H9 (cell line): ENCODE data around the gene KRT34. TPM values are rescaled to one million over a fixed set of nuclear protein-coding genes. Genes with fewer than 3 reads are reported as not detected.
"Not testable (repeated sequence)": the region's sequence is repeated elsewhere in the genome, so short reads cannot be mapped to it uniquely, and the experiment has no call there.

Experiments
- DNase-seq: peaks from one replicate; pipeline ENCODE4 v3.0.0-alpha.2; 2017
- H2AFZ ChIP-seq: one replicate; pipeline ENCODE4 v1.6.1; 2013; ENCODE audit warnings: mild to moderate bottlenecking, low read length, control low read depth, moderate library complexity
- H2AK5ac ChIP-seq: 2 replicates; pipeline ENCODE4 v1.6.1; 2013; ENCODE audit warnings: low read length, control low read depth, mixed read lengths; ENCODE audit not compliant: insufficient read length
- H2BK120ac ChIP-seq: one replicate; pipeline ENCODE4 v1.6.1; 2013; ENCODE audit warnings: low read depth, mild to moderate bottlenecking, low read length, control low read depth, inconsistent platforms; ENCODE audit not compliant: poor library complexity, severe bottlenecking
- H2BK12ac ChIP-seq: 2 replicates; pipeline ENCODE4 v1.6.1; 2013; ENCODE audit warnings: low read length, control low read depth, mixed read lengths, low read depth; ENCODE audit not compliant: insufficient read length
- H2BK15ac ChIP-seq: 2 replicates; pipeline ENCODE4 v1.6.1; 2013; ENCODE audit warnings: low read depth, low read length, control low read depth
- H2BK20ac ChIP-seq: one replicate; pipeline ENCODE4 v1.6.1; 2013; ENCODE audit warnings: low read depth, mild to moderate bottlenecking, low read length, control low read depth, inconsistent platforms; ENCODE audit not compliant: poor library complexity, severe bottlenecking
- H2BK5ac ChIP-seq: 2 replicates; pipeline ENCODE4 v1.6.1; 2013; ENCODE audit warnings: low read length, control low read depth, mixed read lengths; ENCODE audit not compliant: insufficient read length
- H3K14ac ChIP-seq: 2 replicates; pipeline ENCODE4 v1.6.1; 2013; ENCODE audit warnings: low read length, control low read depth; ENCODE audit not compliant: insufficient read depth
- H3K18ac ChIP-seq: 2 replicates; pipeline ENCODE4 v1.6.1; 2013; ENCODE audit warnings: low read depth, mild to moderate bottlenecking, mixed read lengths, low read length, control low read depth; ENCODE audit not compliant: insufficient read length
- H3K23ac ChIP-seq: 2 replicates; pipeline ENCODE4 v1.6.1; 2013; ENCODE audit warnings: low read length, control low read depth, mixed read lengths, low read depth; ENCODE audit not compliant: insufficient read length
- H3K23me2 ChIP-seq: 2 replicates; pipeline ENCODE4 v1.6.1; 2013; ENCODE audit warnings: low read depth, mild to moderate bottlenecking, mixed read lengths, low read length, control low read depth; ENCODE audit not compliant: insufficient read length, poor library complexity, severe bottlenecking
- H3K27ac ChIP-seq: 2 replicates; pipeline ENCODE4 v1.5.1; 2013; ENCODE audit warnings: low read length, control low read depth, mixed read lengths, low read depth; ENCODE audit not compliant: insufficient read length
- H3K27me3 ChIP-seq: 2 replicates; pipeline ENCODE4 v1.6.1; 2013; ENCODE audit warnings: low read length, control low read depth, inconsistent platforms; ENCODE audit not compliant: insufficient read depth
- H3K4ac ChIP-seq: 2 replicates; pipeline ENCODE4 v1.6.1; 2013; ENCODE audit warnings: low read depth, mild to moderate bottlenecking, control low read depth, inconsistent platforms, low read length, moderate library complexity
- H3K4me1 ChIP-seq: 2 replicates; pipeline ENCODE4 v1.6.1; 2013; ENCODE audit warnings: low read length, control low read depth, inconsistent platforms; ENCODE audit not compliant: insufficient read depth
- H3K4me2 ChIP-seq: 2 replicates; pipeline ENCODE4 v1.6.1; 2013; ENCODE audit warnings: low read length, control low read depth, mixed read lengths; ENCODE audit not compliant: insufficient read length, insufficient read depth
- H3K56ac ChIP-seq: 2 replicates; pipeline ENCODE4 v1.6.1; 2013; ENCODE audit warnings: low read depth, mild to moderate bottlenecking, mixed read lengths, low read length, control low read depth; ENCODE audit not compliant: insufficient read length
- H3K79me1 ChIP-seq: 2 replicates; pipeline ENCODE4 v1.6.1; 2013; ENCODE audit warnings: low read depth, mild to moderate bottlenecking, moderate library complexity, low read length, control low read depth, inconsistent platforms; ENCODE audit not compliant: insufficient read depth, poor library complexity, severe bottlenecking
- H3K79me2 ChIP-seq: 2 replicates; pipeline ENCODE4 v1.6.1; 2013; ENCODE audit warnings: low read length, control low read depth, inconsistent platforms; ENCODE audit not compliant: insufficient read depth
- H3K9ac ChIP-seq: 2 replicates; pipeline ENCODE4 v1.6.1; 2013; ENCODE audit warnings: low read length, control low read depth, mixed read lengths; ENCODE audit not compliant: insufficient read length; ENCODE audit errors: extremely low read depth
- H3K9me3 ChIP-seq: one replicate; pipeline ENCODE4 v1.6.1; 2013; ENCODE audit warnings: low read depth, low read length, inconsistent platforms; ENCODE audit not compliant: control insufficient read depth
- H3T11ph ChIP-seq: one replicate; pipeline ENCODE4 v1.6.1; 2013; ENCODE audit warnings: mild to moderate bottlenecking, low read length, control low read depth, inconsistent platforms
- H4K20me1 ChIP-seq: one replicate; pipeline ENCODE4 v1.6.1; 2013; ENCODE audit not compliant: control insufficient read depth, insufficient read length, insufficient read depth
- H4K5ac ChIP-seq: 2 replicates; pipeline ENCODE4 v1.6.1; 2013; ENCODE audit warnings: low read depth, mild to moderate bottlenecking, mixed read lengths, low read length, control low read depth; ENCODE audit not compliant: insufficient read length
- H4K8ac ChIP-seq: replicated peaks from 2 replicates; pipeline ENCODE4 v1.6.1; 2013; ENCODE audit warnings: low read length, control low read depth, mixed read lengths, low read depth; ENCODE audit not compliant: insufficient read length
- H4K91ac ChIP-seq: 2 replicates; pipeline ENCODE4 v1.6.1; 2013; ENCODE audit warnings: low read depth, mild to moderate bottlenecking, moderate library complexity, mixed read lengths, low read length, control low read depth; ENCODE audit not compliant: insufficient read length
- H3K27ac Mint-ChIP-seq, 3 experiments: 2 replicates in 2 of 3; 3 replicates in 1 of 3; pipeline ENCODE4 v1.8.0; 2020 to 2021; ENCODE audit warnings: mixed read lengths in 3 of 3, mild to moderate bottlenecking in 1 of 3, moderate library complexity in 1 of 3
- H3K27me3 Mint-ChIP-seq: 2 replicates; pipeline ENCODE4 v1.8.0; 2021; ENCODE audit warnings: low read depth, mild to moderate bottlenecking, moderate library complexity, mixed read lengths
- H3K36me3 Mint-ChIP-seq, 3 experiments: 2 replicates in 2 of 3; 3 replicates in 1 of 3; pipeline ENCODE4 v1.8.0; 2020 to 2021; ENCODE audit warnings: low read depth in 3 of 3, mixed read lengths in 3 of 3; ENCODE audit not compliant: insufficient read depth in 1 of 3
- H3K4me1 Mint-ChIP-seq, 2 experiments: 2 replicates each; pipeline ENCODE4 v1.8.0; 2020; ENCODE audit warnings: mixed read lengths in 2 of 2
- H3K4me3 Mint-ChIP-seq, 2 experiments: 2 replicates in 1 of 2; 3 replicates in 1 of 2; pipeline ENCODE4 v1.8.0; 2020 to 2021; ENCODE audit warnings: mild to moderate bottlenecking in 2 of 2, mixed read lengths in 2 of 2, moderate library complexity in 1 of 2
- H3K9me3 Mint-ChIP-seq, 2 experiments: 2 replicates in 1 of 2; 3 replicates in 1 of 2; pipeline ENCODE4 v1.8.0; 2020; ENCODE audit warnings: mild to moderate bottlenecking in 2 of 2, mixed read lengths in 2 of 2, moderate library complexity in 1 of 2
- WGBS: extraction: QIAGEN DNeasy Blood & Tissue Kit; methylation state at CpG from one replicate; pipeline ENCODE4 v1.1.7; 2013; ENCODE audit warnings: missing lambda C conversion rate, low lambda C conversion rate, mixed read lengths; ENCODE audit not compliant: insufficient read length; ENCODE audit errors: extremely low coverage; 5-methylcytosine and 5-hydroxymethylcytosine counted together
- total RNA-seq: library from RNA; stranded (reverse); gene quantifications from 2 replicates; pipeline ENCODE4 v1.2.1, GENCODE V29; 2021
- TF ChIP-seq, protein P1 (sequence below): fragments of 200-600 bp; sonication (generic); conservative IDR thresholded peaks from 3 replicates; pipeline ENCODE4 v1.8.0; 2021; ENCODE audit warnings: antibody characterized with exemption, mild to moderate bottlenecking

The KRT34 gene
- total RNA-seq, 1 experiment from 2014 or later, result not detected

DNA sequence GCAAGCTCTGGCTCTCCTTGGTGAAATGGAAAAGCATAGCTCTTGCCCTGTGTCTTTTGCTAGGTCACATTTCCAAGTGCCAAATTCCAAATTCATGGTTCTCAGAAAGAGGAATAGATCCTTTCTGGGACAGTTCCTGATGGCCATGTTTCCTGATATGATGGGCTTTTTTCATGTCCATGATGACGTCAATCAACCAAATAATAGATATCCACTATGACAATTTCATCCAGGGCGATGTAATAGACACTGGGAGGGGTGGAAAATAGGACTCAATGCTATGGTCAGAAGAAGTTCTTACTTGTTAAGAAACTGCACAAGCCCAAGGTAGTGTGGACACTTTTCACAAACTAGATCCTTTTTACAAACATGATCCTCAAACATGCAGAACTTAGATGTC is 30.9 kb downstream of the KRT34 start:
- Histone ChIP-seq H3K9me3 (no peaks in the 10 kb centered on the region), H4K20me1 (no peaks in the 10 kb centered on the region), H2BK5ac (no peak overlapping the region), H3K23me2 (no peaks in the 10 kb centered on the region), H3T11ph (no peak overlapping the region), H2BK15ac (no peak overlapping the region), H3K4me1 (no peaks in the 10 kb centered on the region), H3K4ac (no peak overlapping the region), H3K27ac (no peak overlapping the region), H3K23ac (no peak overlapping the region), H2AK5ac (no peak overlapping the region), H2BK20ac (no peak overlapping the region), H4K91ac (no peak overlapping the region), H3K79me1 (no peaks in the 10 kb centered on the region), H2BK120ac (no peak overlapping the region), H3K18ac (no peak overlapping the region), H2AFZ (no peak overlapping the region), H4K8ac (no peak overlapping the region), H3K14ac (no peak overlapping the region), H3K4me2 (no peak overlapping the region), H3K56ac (no peak overlapping the region), H2BK12ac (no peak overlapping the region), H3K9ac (no peak overlapping the region), H3K27me3 (no peaks in the 10 kb centered on the region), H3K79me2 (no peaks in the 10 kb centered on the region), H4K5ac (no peak overlapping the region)
- no CpG with 5 or more reads among the region's 2 CpGs for WGBS
- TF ChIP-seq, protein P1, sequence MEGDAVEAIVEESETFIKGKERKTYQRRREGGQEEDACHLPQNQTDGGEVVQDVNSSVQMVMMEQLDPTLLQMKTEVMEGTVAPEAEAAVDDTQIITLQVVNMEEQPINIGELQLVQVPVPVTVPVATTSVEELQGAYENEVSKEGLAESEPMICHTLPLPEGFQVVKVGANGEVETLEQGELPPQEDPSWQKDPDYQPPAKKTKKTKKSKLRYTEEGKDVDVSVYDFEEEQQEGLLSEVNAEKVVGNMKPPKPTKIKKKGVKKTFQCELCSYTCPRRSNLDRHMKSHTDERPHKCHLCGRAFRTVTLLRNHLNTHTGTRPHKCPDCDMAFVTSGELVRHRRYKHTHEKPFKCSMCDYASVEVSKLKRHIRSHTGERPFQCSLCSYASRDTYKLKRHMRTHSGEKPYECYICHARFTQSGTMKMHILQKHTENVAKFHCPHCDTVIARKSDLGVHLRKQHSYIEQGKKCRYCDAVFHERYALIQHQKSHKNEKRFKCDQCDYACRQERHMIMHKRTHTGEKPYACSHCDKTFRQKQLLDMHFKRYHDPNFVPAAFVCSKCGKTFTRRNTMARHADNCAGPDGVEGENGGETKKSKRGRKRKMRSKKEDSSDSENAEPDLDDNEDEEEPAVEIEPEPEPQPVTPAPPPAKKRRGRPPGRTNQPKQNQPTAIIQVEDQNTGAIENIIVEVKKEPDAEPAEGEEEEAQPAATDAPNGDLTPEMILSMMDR, result no peak
- H3K9me3 Mint-ChIP-seq, result no peaks in the 10 kb centered on the region; a peak in 1 of 5 replicates
- H3K4me1 Mint-ChIP-seq, result no peaks in the 10 kb centered on the region
- H3K27me3 Mint-ChIP-seq, result peaks cover 9% of the 10 kb centered on the region
- H3K27ac Mint-ChIP-seq, result no peak overlapping the region
- no peaks in the 10 kb centered on the region for H3K36me3 Mint-ChIP-seq
- H3K4me3 Mint-ChIP-seq, result no peak overlapping the region
- DNase-seq, result no peak

DNA sequence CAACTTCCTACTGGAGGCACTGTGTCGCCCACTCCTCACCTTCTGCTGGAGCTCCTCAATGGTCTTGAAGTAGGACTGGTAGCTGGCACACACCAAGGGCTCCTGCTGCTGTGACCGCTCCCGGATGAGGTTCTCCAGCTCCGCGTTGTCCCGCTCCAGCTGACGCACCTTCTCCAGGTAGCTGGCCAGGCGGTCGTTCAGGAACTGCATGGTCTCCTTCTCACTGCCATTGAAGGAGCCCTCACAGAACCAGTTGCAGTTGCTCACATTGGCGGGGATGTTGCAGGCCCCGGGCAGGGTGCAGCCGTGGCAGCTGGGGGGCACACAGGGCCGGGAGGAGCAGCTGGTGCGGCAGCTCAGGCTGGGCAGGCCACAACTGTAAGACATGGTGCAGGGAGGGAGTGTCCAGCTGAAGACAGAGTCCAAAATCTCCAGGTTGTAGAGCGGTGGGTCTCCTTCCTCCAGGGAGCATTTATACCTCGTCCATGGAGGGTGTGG is 31.7 kb downstream of the KRT34 start, which contains the start of gene KRT33A:
Gene KRT33A, minus strand, starts transcription at position 448 of the 498 bp plus-strand sequence. Its CDS starts 61 bp downstream, at position 387.
- not testable (repeated sequence) for H2BK5ac ChIP-seq, H3K9me3 ChIP-seq, H3K27ac Mint-ChIP-seq, H3K79me1 ChIP-seq, H3K9me3 Mint-ChIP-seq, H3T11ph ChIP-seq, H4K20me1 ChIP-seq, H2BK12ac ChIP-seq, H3K23ac ChIP-seq, H4K91ac ChIP-seq, H3K9ac ChIP-seq, H2AK5ac ChIP-seq, H2BK20ac ChIP-seq, H4K8ac ChIP-seq, H3K27me3 ChIP-seq, H3K56ac ChIP-seq, H3K4me1 ChIP-seq, H3K4me1 Mint-ChIP-seq, H3K27ac ChIP-seq, H3K27me3 Mint-ChIP-seq, H3K4ac ChIP-seq, H2AFZ ChIP-seq, H3K4me2 ChIP-seq, H3K18ac ChIP-seq, H3K4me3 Mint-ChIP-seq, H4K5ac ChIP-seq, H3K36me3 Mint-ChIP-seq, H2BK120ac ChIP-seq, H2BK15ac ChIP-seq, DNase-seq, H3K23me2 ChIP-seq, H3K14ac ChIP-seq, H3K79me2 ChIP-seq
- WGBS, result no CpG with 5 or more reads among the region's 16 CpGs
